H4 (cell line): ENCODE measurements around the gene SFPQ. TPM values are rescaled to one million over a fixed set of nuclear protein-coding genes. Genes with fewer than 3 reads are reported as not detected.
"Not testable (repeated sequence)": the region's sequence is repeated elsewhere in the genome, so short reads cannot be mapped to it uniquely, and the experiment has no call there.

Experiments used
- DNase-seq: peaks from one replicate; pipeline ENCODE4 v3.0.0-alpha.2; 2015; ENCODE audit warnings: low spot score
- total RNA-seq: library from RNA; depleted of rRNA; stranded (reverse); fragments of >200 nt; shearing (Covaris generic); gene quantifications from 2 replicates; pipeline ENCODE4 v1.2.3, GENCODE V29; 2014; rRNA removed

SFPQ gene
- 134 and 158 TPM in 2 replicates for total RNA-seq

DNA sequence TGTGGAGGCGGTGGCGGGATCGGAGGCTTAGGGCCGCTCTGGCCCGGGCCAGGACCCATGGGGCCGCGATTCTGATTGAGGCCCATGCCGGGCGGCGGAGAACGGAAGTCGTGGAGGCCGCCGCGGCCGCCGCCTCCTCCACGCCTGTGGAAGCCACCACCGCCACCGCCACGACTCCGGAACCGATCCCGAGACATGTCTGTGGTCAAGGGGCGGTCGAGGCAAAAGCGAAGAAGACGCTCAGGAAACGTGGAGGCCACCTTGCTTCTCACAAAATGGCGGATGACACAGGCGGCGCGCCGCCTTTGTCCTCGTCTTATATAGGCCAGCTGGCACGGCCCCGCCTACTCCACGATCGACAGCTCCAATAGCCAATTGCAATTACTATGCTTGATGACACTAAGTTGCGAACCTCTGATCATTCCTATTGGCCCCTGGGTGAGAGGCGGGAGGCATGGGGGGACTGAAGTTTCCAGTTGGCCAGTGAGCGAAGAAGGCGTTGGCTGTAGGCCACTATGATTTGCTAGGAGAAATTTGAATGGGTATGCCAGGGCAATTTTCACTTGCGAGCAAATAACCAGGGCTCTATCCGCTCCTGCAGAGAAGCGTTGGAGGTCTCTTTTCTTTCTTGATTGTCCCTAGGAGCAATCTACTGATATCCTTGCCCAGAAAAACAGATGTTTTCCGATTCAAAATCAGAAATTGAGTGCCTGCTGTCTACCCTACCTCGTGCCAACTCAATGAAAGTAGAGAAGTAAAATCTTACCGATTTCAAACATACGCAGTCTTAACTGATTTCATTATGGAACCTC is at the start of gene SFPQ:
Gene SFPQ (minus strand): TSS at position 293 of the 812 bp plus-strand sequence. CDS start 96 bp downstream, at position 197.
- peak; percentile 96 for DNase-seq

DNA sequence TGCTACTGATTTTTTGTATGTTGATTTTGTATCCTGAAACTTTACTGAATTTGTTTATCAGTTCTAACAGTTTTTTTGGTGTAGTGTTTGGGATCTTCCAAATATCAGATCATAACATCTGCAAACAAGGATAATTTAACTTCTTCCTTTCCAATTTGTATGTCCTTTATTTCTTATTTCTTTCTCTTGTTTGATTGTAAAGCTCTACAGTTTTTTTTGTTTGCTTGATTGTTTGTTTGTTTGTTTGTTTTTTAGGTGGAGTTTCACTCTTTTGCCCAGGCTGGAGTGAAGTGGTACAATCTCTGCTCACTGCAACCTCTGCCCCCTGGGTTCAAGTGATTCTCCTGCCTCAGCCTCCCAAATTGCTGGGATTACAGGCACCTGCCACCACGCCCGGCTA is 43.8 kb upstream of the SFPQ start:
- not testable (repeated sequence) for DNase-seq

DNA sequence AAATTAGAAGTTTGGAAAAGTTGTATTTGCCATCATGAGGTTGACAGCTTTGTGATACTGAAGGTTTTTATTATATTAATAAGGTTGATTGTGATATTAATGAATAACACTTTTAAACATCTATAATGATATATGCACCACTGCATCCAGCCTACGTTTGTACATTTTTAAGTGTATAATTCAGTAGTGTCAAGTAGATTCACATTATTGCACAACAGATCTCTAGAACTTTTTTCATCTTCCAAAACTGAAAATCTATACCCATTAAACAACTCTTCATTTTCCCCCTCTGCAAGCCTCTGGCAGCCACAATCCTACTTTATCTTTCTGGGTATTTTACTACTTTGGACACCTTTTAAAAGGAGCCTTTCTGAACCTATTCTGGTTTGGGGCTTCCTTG is 38.3 kb upstream of the SFPQ start:
- DNase-seq: no peak

- no peak for DNase-seq
Measured at GRCh38 chr1:35229587-35230360, 36.8 kb upstream of the SFPQ start.

DNA sequence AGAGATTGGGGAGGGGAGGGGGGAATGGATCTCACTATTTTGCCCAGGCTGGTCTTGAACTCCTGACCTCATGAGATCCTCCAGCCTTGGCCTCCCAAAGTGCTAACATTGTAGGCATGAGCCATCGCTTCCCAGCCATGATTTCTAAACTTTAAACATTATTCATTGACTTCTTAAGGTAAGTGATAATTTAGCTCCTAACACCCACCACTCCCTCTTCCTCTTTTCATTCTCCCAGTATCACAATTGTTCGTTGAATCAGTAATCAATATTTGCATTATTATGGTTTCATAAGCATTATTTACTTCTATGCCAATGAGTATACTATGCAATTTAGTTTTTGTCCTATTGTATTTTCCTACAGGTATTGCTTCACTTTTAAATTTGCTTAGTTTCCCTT is 33.6 kb upstream of the SFPQ start:
- no peak for DNase-seq

DNA sequence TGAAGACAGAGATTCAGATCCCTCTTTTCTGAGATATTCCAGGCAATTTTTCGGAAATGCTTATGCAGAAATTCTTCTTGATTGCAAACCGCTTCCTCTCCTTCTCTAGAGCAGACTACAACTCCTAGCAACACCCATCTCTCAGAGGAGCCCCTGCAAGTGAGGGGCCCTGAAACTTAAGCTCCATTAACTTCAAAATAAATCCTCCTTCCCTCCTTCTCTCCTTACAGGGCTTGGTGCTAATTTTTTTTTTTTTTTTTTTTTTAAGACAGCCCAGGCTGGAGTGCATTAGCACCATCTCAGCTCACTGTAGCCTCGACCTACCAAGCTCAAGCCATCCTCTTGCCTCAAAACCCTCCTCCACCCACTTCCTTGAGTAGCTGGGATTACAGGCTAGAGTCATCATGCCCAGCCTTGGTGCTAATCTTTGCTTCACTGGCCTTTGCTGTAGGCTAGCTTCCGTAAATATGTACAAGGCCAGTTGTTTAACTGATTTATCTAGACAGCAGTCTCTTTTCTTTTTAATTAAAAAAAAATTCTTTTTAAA is 30.2 kb upstream of the SFPQ start:
- no peak for DNase-seq

- DNase-seq: no peak
Measured at GRCh38 chr1:35222322-35223083, 29.6 kb upstream of the SFPQ start.

GRCh38 chr1:35220976-35221375 is 28.0 kb upstream of the SFPQ start:
- DNase-seq: peak; percentile 4

- DNase-seq: no peak
Measured at GRCh38 chr1:35215346-35215745, 22.4 kb upstream of the SFPQ start.

DNA sequence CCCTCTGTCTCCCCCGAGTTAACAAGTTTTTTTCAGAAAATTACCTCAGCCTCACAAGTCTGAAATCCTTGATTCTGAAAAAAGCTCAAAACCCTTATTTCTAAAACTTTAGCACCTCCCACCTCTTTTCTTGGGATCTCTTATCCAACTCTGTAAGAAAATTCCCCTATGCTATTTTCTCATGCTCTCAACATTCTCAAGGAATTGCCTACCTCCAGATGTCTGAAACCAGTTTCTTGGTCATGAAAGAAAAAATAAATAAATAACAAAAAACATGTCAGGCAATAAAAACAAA is 18.1 kb upstream of the SFPQ start:
- DNase-seq: no peak

DNA sequence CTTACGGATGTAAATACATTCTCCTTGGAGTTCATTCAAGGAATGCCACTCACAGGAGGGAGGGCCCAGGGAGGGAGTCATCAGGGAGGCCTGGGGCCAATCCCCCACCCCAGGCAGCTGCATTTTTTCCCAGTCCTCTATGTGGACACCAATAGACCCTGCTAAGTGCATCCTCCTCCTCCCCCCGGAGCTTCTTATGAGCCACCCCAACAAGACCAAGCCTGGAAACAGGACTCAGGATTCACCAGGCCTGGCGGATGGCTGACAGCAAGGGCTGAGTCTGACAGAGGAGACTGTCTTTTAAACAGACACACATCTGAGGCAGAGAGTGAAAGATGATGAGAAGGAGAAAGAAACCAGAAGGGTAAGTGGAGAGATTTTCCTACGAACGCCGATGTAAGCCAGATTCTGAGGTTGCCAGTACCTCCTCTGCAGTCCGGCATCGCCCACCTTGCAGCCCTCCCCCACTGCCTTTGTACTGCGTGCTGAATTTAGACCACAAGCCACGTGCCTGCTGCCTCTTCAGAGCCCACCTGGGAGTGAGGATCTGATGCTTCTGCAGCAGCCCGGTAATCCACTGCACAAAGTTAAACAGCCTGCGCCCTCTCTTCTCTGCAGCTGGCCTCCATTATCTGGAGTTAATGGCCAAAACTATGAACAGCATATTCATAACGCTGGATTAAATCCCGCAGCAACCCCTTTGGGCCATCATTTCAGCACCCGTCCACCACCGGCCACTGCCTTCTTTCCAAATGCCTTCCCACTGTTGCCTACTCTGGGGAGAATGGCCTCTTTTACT is 17.6 kb upstream of the SFPQ start:
- DNase-seq: no peak

DNA sequence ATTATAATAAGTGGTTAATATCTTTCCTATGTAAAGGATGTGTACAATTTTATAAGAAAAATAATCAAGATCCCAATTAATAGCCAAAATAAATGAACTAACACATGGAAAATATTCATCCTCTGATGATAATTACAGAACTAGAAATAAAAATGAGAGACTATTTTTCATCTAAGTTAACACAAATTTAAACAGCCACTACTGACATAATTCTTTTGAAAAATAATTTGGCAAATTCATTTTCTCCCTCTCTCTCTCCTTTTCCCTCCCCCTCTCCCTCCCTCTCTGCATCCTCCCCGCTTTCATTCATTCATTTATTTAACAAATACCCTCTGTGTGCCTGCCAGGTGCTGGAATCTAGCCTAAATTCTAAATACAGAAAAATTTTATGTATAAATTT is 10.3 kb upstream of the SFPQ start:
- DNase-seq: no peak

DNA sequence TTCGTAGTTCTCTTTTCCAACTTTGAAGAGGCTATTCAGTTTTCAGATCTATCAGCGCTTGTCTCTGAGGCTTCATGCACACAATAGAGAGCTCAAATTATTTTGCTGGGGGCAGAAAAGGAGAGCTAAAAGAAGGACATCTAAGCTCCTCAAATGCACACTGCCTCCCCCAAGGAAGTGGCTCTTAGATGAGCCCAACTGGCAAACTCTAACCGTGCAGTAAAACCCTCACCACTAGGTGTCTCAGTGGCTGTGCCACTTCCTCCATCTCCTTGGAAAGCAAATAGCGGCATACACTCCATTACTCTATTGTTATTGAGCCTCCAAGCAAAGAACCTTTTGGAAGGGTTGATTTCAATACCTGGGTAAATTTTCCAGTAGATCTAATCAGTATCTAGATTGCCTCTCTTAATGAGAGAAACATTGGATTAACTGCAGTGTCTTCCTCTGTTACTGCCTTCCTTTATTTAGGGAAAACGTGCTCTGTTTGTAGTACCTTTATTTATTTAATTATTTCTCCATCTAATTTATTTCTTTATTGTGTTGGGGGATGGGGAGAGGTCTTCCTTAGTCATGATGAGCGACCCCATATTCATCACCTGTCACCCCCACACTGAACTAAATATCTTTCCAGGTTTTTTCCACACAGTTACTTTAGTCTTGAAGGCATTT is 9.2 kb upstream of the SFPQ start:
- DNase-seq: peak; percentile 74

DNA sequence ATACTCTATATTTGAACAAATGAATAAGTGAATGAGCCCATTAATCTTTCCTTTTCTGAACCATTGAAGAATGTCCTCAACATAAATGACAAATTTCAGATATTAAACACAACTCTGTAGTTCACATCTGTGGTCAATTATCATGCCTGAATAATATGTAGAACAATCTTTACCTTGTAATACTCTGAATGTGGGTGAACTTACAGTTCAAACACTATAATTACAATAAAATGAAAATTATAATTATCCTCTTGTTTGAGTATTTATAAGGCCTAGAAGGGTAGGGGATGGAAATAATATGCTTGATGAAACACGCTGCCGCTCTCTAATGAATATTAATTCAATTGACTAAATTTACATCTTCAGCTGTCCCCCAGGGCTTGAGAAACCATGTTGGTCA is 8.7 kb upstream of the SFPQ start:
- DNase-seq: no peak

DNA sequence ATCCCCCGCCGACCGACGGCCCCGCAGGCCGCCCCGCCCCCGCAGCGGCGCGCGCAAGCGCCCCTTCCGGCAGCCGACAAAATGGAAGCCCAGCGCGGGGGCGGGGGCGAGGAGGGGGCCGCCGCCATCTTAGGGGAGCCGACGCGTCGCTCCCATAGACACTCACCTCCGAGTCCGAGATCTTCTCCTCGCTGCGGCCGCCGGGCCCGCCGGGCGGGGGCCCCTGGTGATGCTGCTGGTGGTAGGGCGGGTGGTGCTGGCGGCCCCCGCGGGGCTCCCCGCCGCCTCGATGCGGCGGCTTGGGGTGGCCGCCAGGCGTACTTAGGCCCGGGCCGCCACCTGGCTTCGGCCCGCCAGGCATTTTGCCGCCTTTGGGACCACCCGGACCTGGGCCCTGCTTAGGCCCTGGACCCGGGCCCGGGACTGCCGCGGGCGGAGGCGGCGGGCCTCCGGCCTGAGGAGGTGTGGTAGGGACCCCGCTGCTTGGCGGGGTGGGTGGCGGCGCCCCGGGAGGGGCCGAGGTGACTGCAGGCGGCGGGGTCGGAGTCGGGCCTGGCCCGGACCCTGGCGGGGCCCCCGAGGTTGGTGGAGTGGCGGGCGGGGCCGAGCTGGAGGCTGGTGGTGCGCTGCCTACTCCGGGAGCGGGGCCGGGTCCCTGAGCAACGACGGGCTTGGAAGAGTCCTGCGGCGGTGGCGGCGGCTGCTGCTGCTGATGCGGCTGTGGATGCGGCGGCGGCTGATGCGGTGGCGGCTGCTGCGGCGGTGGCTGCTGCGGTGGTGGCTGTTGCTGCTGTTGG is 691 bp downstream of the SFPQ start:
- DNase-seq: peak; percentile 41

GRCh38 chr1:35191429-35192055 is 1.4 kb downstream of the SFPQ start:
- no peak for DNase-seq

DNA sequence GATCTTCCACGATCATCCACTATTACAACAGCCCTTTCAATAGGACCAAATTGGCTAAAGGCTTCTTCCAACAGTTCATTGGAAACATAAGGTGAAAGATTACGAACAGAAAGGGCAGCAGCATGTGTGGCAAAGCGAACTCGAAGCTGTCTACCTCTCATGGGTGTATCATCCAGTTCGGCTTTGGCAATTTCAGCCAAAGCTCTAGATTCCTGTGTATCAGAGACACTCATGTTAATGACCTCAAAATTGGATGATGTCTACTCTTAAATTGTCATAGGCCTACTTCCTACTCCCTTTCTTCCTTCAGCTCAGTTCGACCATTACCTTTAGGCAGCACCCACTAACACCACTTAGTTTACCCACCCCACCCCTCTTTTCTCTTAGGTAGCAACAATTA is 2.2 kb downstream of the SFPQ start:
- no peak for DNase-seq

DNA sequence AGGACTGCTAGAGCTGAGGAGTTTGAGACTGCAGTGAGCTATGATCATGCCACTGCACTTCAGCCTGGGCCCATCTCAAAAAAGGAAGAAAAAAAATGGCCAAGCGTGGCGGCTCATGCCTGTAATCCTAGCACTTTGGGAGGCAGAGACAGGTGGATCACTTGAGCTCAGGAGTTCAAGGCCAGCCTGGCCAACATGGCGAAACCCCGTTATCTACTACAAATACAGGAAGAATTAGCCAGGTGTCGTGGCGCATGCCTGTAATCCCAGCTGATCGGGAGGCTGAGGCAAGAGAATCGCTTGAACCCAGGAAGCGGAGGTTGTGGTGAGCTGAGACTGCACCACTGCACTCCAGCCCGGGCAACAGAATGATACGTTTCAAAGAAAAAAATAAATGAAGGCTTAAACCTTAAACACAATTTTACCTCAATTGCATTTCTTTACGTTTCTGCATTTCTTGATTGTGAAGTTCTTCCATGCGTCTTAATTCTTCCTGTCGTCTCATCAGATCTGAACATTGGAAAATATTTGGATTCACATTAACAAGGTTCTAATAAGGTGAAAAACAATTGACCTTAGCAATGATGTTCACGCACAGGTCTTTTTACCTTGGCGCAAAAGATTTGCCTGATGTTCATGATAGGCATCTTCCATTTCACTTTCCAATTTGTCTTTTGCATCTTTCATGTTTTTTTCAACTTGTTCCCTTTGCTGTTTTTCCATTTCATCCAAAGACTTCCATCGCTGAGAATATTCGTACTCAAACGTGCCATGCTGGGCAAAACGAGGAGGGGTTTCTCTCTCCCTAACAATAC is 4.2 kb downstream of the SFPQ start:
- no peak for DNase-seq
